Spleen (tissue), 7 donors: ENCODE measurements around the gene CASS4.

ENCODE experiments used
- CTCF ChIP-seq, 11 experiments: fragments of 200-600 bp in 7 of 11; fragments of 450-650 bp in 4 of 11; sonication (generic) in 4 of 11; IDR thresholded peaks in 8 of 11; conservative IDR thresholded peaks in 3 of 11; 1 replicate in 7 of 11; 2 replicates in 4 of 11; pipeline versions ENCODE4 v1.4.0 to v1.8.0; 2016 to 2021; ENCODE audit warnings: antibody characterized with exemption in 11 of 11, inconsistent platforms in 4 of 11, mild to moderate bottlenecking in 1 of 11
- POLR2A ChIP-seq, 3 donors: fragments of 450-650 bp; IDR thresholded peaks; one replicate each; pipeline ENCODE4 v1.5.1; 2017; ENCODE audit warnings: antibody characterized with exemption in 3 of 3, mild to moderate bottlenecking in 1 of 3
- POLR2AphosphoS5 ChIP-seq, 3 donors: sonication (generic); formaldehyde crosslinking; IDR thresholded peaks; one replicate each; pipeline ENCODE4 v1.5.1; 2017; ENCODE audit warnings: antibody characterized with exemption in 3 of 3
- donor health status: DM: no; HTN: no; CAD: no; lungs with moderate emphysema.
- donor health status: DM: no; HTN: no; CAD: no.
- donor health status: DM: no; HTN: no; CAD: no.

GRCh38 chr20:56380375-56380774, 31.7 kb upstream of the CASS4 start:
- TF ChIP-seq CTCF (IDR thresholded peaks at IDR 0.05 in 8 of 11, conservative IDR thresholded peaks at IDR 0.05 in 3 of 11), result no peak
- TF ChIP-seq POLR2A (IDR thresholded peaks at IDR 0.05), result no peak
- TF ChIP-seq POLR2AphosphoS5 (IDR thresholded peaks at IDR 0.05), result no peak
